CD14-positive monocyte (primary cell): ENCODE data around the gene BOC. TPM values are rescaled to one million over a fixed set of nuclear protein-coding genes. Genes with fewer than 3 reads are reported as not detected.

Experiments
- DNase-seq, 3 donors: peaks; one replicate each; pipeline ENCODE4 v3.0.0-alpha.2; 2011 to 2022
- H2AFZ ChIP-seq: 2 replicates; pipeline ENCODE4 v1.6.0; 2012; ENCODE audit warnings: mild to moderate bottlenecking, low read depth, low read length, inconsistent platforms; ENCODE audit not compliant: insufficient read depth, poor library complexity, severe bottlenecking
- H3K27ac ChIP-seq, 2 donors: 1 replicate in 1 of 2; 2 replicates in 1 of 2; pipeline ENCODE4 v1.5.1; 2012 to 2013; ENCODE audit warnings: low read length in 2 of 2, control low read depth in 1 of 2, inconsistent platforms in 1 of 2, low read depth in 1 of 2, mild to moderate bottlenecking in 1 of 2
- H3K27me3 ChIP-seq, 2 donors: one replicate each; pipeline versions ENCODE4 v1.6.0 to v1.6.1; 2011 to 2013; ENCODE audit warnings: low read length in 2 of 2; ENCODE audit not compliant: control insufficient read depth in 2 of 2, insufficient read depth in 2 of 2
- H3K36me3 ChIP-seq, 2 donors: replicated peaks in 1 of 2; 1 replicate in 1 of 2; 2 replicates in 1 of 2; pipeline versions ENCODE4 v1.5.1 to v1.6.1; 2012 to 2013; ENCODE audit warnings: low read length in 2 of 2, control low read depth in 1 of 2, inconsistent platforms in 1 of 2, mild to moderate bottlenecking in 1 of 2; ENCODE audit not compliant: insufficient read depth in 2 of 2, control insufficient read depth in 1 of 2
- H3K4me1 ChIP-seq, 2 donors: 1 replicate in 1 of 2; 2 replicates in 1 of 2; pipeline versions ENCODE4 v1.5.1 to v1.6.1; 2012 to 2013; ENCODE audit warnings: low read length in 2 of 2, control low read depth in 1 of 2, inconsistent platforms in 1 of 2, mild to moderate bottlenecking in 1 of 2, moderate library complexity in 1 of 2; ENCODE audit not compliant: insufficient read depth in 2 of 2, control insufficient read depth in 1 of 2
- H3K4me2 ChIP-seq: replicated peaks from 2 replicates; pipeline ENCODE3; 2012; ENCODE audit warnings: low read length, moderate library complexity, mild to moderate bottlenecking; ENCODE audit not compliant: poor library complexity, severe bottlenecking; ENCODE audit errors: extremely low read depth
- H3K4me3 ChIP-seq, 3 experiments: fragments of 200-600 bp in 1 of 3; sonication (generic) in 1 of 3; replicated peaks in 1 of 3; 1 replicate in 2 of 3; 2 replicates in 1 of 3; pipeline ENCODE4 v1.5.1; 2011 to 2013; ENCODE audit warnings: low read length in 3 of 3, mild to moderate bottlenecking in 3 of 3, control low read depth in 2 of 3, low read depth in 2 of 3, inconsistent platforms in 1 of 3, moderate library complexity in 1 of 3
- H3K79me2 ChIP-seq: 2 replicates; pipeline ENCODE4 v1.6.0; 2012; ENCODE audit warnings: mild to moderate bottlenecking, control low read depth, inconsistent platforms, low read length, moderate library complexity; ENCODE audit not compliant: insufficient read depth
- H3K9ac ChIP-seq: 2 replicates; pipeline ENCODE4 v1.6.0; 2017; ENCODE audit warnings: low read length, mild to moderate bottlenecking; ENCODE audit not compliant: insufficient read depth, poor library complexity, severe bottlenecking
- H3K9me3 ChIP-seq, 2 donors: replicated peaks in 1 of 2; 1 replicate in 1 of 2; 2 replicates in 1 of 2; pipeline versions ENCODE4 v1.5.1 to v1.6.1; 2012 to 2013; ENCODE audit warnings: low read length in 2 of 2, control low read depth in 1 of 2; ENCODE audit not compliant: control insufficient read depth in 1 of 2, insufficient read depth in 1 of 2
- H4K20me1 ChIP-seq: 2 replicates; pipeline ENCODE4 v1.6.0; 2012; ENCODE audit warnings: mild to moderate bottlenecking, low read length, control low read depth, moderate library complexity; ENCODE audit not compliant: insufficient read depth
- H3K27ac Mint-ChIP-seq, 7 donors: one replicate each; pipeline ENCODE4 v1.8.0; 2020; ENCODE audit warnings: mild to moderate bottlenecking in 7 of 7, mixed read lengths in 7 of 7, moderate library complexity in 6 of 7, inconsistent platforms in 2 of 7
- H3K27me3 Mint-ChIP-seq, 3 donors: one replicate each; pipeline ENCODE4 v1.8.0; 2021 to 2022; ENCODE audit warnings: low read depth in 3 of 3, mild to moderate bottlenecking in 3 of 3, mixed read lengths in 3 of 3, moderate library complexity in 3 of 3, inconsistent platforms in 1 of 3
- H3K36me3 Mint-ChIP-seq, 2 donors: one replicate each; pipeline ENCODE4 v1.8.0; 2020; ENCODE audit warnings: mixed read lengths in 2 of 2, inconsistent platforms in 1 of 2, mild to moderate bottlenecking in 1 of 2
- H3K4me1 Mint-ChIP-seq: one replicate; pipeline ENCODE4 v1.8.0; 2020; ENCODE audit warnings: mild to moderate bottlenecking, mixed read lengths
- H3K4me3 Mint-ChIP-seq, 2 donors: one replicate each; pipeline ENCODE4 v1.8.0; 2020; ENCODE audit warnings: mild to moderate bottlenecking in 2 of 2, mixed read lengths in 2 of 2, moderate library complexity in 1 of 2
- H3K9me3 Mint-ChIP-seq, 7 donors: one replicate each; pipeline ENCODE4 v1.8.0; 2020 to 2022; ENCODE audit warnings: mixed read lengths in 7 of 7, mild to moderate bottlenecking in 6 of 7, moderate library complexity in 6 of 7, inconsistent platforms in 2 of 7
- CTCF ChIP-seq: fragments of 200-600 bp; IDR thresholded peaks from one replicate; pipeline ENCODE4 v1.8.0; 2022; ENCODE audit warnings: antibody characterized with exemption, mild to moderate bottlenecking
- WGBS: methylation state at CpG from one replicate; pipeline ENCODE4 v1.1.5; 2013; ENCODE audit warnings: missing lambda C conversion rate; ENCODE audit not compliant: insufficient coverage; 5-methylcytosine and 5-hydroxymethylcytosine counted together
- intact Hi-C, 2 donors: fragments of 100-400 bp; cut with micrococcal nuclease; formaldehyde crosslinking; loops; one replicate each; pipeline versions ENCODE4 v1.15.0 to v1.15.1; 2023
- polyA plus RNA-seq, 3 donors: library from polyadenylated mRNA; depleted of rRNA in 1 of 3; unstranded in 2 of 3; stranded (reverse) in 1 of 3; fragments of 300-500 nt in 2 of 3; fragments of >200 nt in 1 of 3; fragmentation: Illumina TruSeq in 2 of 3; gene quantifications; 1 replicate in 2 of 3; 2 replicates in 1 of 3; pipeline ENCODE4 v1.2.3, GENCODE V29; 2012 to 2021

Gene BOC
- polyA plus RNA-seq, 3 donors: not detected

DNA sequence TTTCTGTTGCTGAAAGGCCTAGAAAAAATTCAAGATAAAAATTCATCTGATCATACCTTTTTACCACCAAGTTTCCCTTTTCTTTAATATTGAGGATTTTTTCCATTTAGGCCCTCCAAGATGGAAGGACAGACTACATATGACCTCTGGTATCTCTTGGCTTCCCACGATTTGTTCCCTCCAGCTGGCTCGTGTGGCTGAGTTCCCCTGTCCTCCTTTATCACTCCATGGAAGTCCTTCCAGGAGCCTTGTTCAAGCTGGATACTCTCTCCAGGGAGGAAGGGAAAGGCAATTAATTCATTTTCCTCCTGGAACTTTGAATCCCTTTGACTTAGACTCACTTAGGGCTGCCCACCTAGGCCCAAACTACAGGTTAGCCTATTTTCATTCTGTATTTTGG is 119.4 kb downstream of the BOC start:
- Histone ChIP-seq H2AFZ (no peak overlapping the region), H3K4me3 (no peak overlapping the region), H3K9me3 (no peaks in the 10 kb centered on the region), H4K20me1 (no peaks in the 10 kb centered on the region), H3K27me3 (no peaks in the 10 kb centered on the region), H3K27ac (no peak overlapping the region), H3K79me2 (no peaks in the 10 kb centered on the region), H3K9ac (no peak overlapping the region), H3K4me1 (no peaks in the 10 kb centered on the region), H3K4me2 (no peak overlapping the region), H3K36me3 (no peaks in the 10 kb centered on the region)
- no peak for TF ChIP-seq CTCF
- intact Hi-C loops: no loop called here
- Mint-ChIP-seq H3K36me3 (peaks cover 0 to 3% of the 10 kb centered on the region in 2 donors), H3K9me3 (peaks cover 0 to 5% (median 0%) of the 10 kb centered on the region in 7 donors), H3K4me3 (no peak overlapping the region), H3K27ac (peak overlapping the region in 1 of 7 donors; percentile 19), H3K27me3 (peaks cover 0 to 1% (median 0%) of the 10 kb centered on the region in 3 donors), H3K4me1 (no peaks in the 10 kb centered on the region)
- DNase-seq: no peak
- no CpG with 5 or more reads among the region's 2 CpGs for WGBS

GRCh38 chr3:113331187-113331586 is 119.8 kb downstream of the BOC start:
- Histone ChIP-seq H3K4me2 (no peak overlapping the region), H4K20me1 (no peaks in the 10 kb centered on the region), H3K4me3 (no peak overlapping the region), H3K27ac (no peak overlapping the region), H3K79me2 (no peaks in the 10 kb centered on the region), H2AFZ (no peak overlapping the region), H3K9me3 (no peaks in the 10 kb centered on the region), H3K27me3 (no peaks in the 10 kb centered on the region), H3K4me1 (no peaks in the 10 kb centered on the region), H3K36me3 (no peaks in the 10 kb centered on the region), H3K9ac (no peak overlapping the region)
- H3K4me1 Mint-ChIP-seq: no peaks in the 10 kb centered on the region
- H3K27ac Mint-ChIP-seq: peak overlapping the region in 1 of 7 donors; percentile 38
- no peak for TF ChIP-seq CTCF
- H3K36me3 Mint-ChIP-seq: no peaks in the 10 kb centered on the region
- no peak overlapping the region for H3K4me3 Mint-ChIP-seq
- intact Hi-C loops: no loop called here
- no peak for DNase-seq
- peaks cover 0 to 1% (median 0%) of the 10 kb centered on the region in 3 donors for H3K27me3 Mint-ChIP-seq
- peaks cover 0 to 5% (median 0%) of the 10 kb centered on the region in 7 donors for H3K9me3 Mint-ChIP-seq

Other genes starting within 250 kb of the BOC start
- 1 to 10 TPM; 1.5 to 9.0 (median 1.6) TPM for gene CD200R1, start 236.5 kb upstream of the BOC start, polyA plus RNA-seq
- 10 to 100 TPM in 1 of 3 donors, 1 to 10 TPM in 2; 6.0 to 10.8 (median 9.8) TPM for gene GTPBP8, start 220.6 kb upstream of the BOC start, polyA plus RNA-seq
- gene CFAP44, start 229.9 kb downstream of the BOC start, polyA plus RNA-seq: 1 to 10 TPM in 1 of 3 donors, under 1 TPM in 1, not detected in 1; 0.08 to 2.1 TPM